Loucy (cell line): ENCODE data around the gene KRTAP2-1.

Source experiments
- CTCF ChIP-seq: fragments of 200-600 bp; sonication (generic); conservative IDR thresholded peaks from 2 replicates; pipeline ENCODE4 v1.5.1; 2014; ENCODE audit warnings: mild to moderate bottlenecking, antibody characterized with exemption, low read length
- EZH2phosphoT487 ChIP-seq: fragments of 200-600 bp; IDR thresholded peaks from 2 replicates; pipeline ENCODE4 v1.6.1; 2018; ENCODE audit warnings: antibody characterized with exemption, mild to moderate bottlenecking, moderate library complexity, borderline replicate concordance

- TF ChIP-seq CTCF (no peak), EZH2phosphoT487 (no peak)
These were observed 48.9 kb upstream of the KRTAP2-1 start for GRCh38 chr17:41096055-41096454.
